ENCODE data around the gene FGF21. TPM values are rescaled to one million over a fixed set of nuclear protein-coding genes. Genes with fewer than 3 reads are reported as not detected.

The FGF21 gene
- total and polyA plus RNA-seq, 2 donors (not counting 1 experiment from before 2014, with no cell fraction given), result not detected

DNA sequence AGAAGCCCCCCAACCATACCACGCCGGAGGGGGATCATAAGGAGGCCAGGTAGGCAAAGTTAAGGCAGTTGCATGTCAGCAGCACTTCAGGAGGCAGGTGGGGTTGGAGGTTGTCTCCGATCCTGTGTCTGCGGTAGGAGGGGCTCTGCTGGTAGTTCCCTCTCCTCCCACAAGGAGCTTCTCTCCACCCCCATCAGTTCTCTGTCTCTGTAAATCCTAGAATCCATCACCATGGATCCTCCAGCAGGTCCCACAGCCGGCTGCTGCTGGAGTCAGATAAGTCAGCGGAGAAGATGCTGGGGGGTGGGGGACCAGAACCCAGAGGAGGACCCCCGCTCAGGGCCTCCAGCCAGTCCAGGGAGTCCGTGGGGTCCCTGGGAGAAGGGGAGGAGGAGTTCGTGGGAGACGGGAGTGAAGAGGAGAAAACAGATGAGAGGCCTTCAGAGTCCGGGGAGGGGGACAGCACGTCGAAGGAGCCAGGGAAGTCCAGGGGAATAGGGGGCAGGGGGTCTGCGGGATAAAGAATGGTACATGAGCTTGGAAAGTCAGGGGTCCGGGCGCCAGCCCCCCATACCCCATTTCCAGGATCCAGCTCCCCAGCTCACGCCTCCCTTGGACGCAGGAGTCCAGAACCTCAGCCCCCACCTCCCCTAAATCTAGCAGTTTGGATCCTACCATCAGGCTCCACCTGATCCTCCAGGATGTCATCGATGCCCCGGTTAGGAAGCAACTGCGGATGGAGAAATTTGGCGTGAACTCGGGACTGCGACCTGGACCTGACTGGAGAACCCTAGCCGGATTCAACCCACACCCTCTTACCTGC lies 42.1 kb upstream of the FGF21 start:
- Histone ChIP-seq H3K79me2 (ENCODE audit: control insufficient read depth, insufficient read depth, low read length) (no peaks in the 10 kb centered on the region), H3K36me3 (ENCODE audit: control insufficient read depth, insufficient read depth, low read length) (no peaks in the 10 kb centered on the region), H4K20me1 (ENCODE audit: control insufficient read depth, extremely low read depth, insufficient read depth, low read length) (no peaks in the 10 kb centered on the region), H3K4me2 (ENCODE audit: extremely low read depth, insufficient read depth, low read length) (peak overlapping the region; percentile 94), H3K9me3 (ENCODE audit: control insufficient read depth, insufficient read depth, low read depth, low read length) (no peaks in the 10 kb centered on the region), H2AFZ (ENCODE audit: low read length) (peak overlapping the region; percentile 78), H3K9ac (ENCODE audit: insufficient read depth, low read length) (peak overlapping the region; percentile 52), H3K4me1 (ENCODE audit: control insufficient read depth, extremely low read depth, insufficient read depth, low read length) (peaks cover 11% of the 10 kb centered on the region), H3K27ac (ENCODE audit: insufficient read depth, low read length) (no peak overlapping the region), H3K4me3 (replicated peaks in 1 of 4; ENCODE audit: control extremely low read depth in 1 of 4, insufficient read depth in 1 of 4, low read depth in 3 of 4, low read length in 4 of 4) (peak overlapping the region; percentile 69 to 87 (median 82)), H3K27me3 (ENCODE audit: control insufficient read depth, insufficient read depth, low read length) (no peaks in the 10 kb centered on the region)
- peak in 1 of 2 donors; percentile 27 for DNase-seq (ENCODE audit: low read depth in 2 of 2)
- TF ChIP-seq, protein P1, sequence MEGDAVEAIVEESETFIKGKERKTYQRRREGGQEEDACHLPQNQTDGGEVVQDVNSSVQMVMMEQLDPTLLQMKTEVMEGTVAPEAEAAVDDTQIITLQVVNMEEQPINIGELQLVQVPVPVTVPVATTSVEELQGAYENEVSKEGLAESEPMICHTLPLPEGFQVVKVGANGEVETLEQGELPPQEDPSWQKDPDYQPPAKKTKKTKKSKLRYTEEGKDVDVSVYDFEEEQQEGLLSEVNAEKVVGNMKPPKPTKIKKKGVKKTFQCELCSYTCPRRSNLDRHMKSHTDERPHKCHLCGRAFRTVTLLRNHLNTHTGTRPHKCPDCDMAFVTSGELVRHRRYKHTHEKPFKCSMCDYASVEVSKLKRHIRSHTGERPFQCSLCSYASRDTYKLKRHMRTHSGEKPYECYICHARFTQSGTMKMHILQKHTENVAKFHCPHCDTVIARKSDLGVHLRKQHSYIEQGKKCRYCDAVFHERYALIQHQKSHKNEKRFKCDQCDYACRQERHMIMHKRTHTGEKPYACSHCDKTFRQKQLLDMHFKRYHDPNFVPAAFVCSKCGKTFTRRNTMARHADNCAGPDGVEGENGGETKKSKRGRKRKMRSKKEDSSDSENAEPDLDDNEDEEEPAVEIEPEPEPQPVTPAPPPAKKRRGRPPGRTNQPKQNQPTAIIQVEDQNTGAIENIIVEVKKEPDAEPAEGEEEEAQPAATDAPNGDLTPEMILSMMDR (conservative IDR thresholded peaks at IDR 0.05 in 1 of 2, IDR thresholded peaks at IDR 0.05 in 1 of 2; ENCODE audit: low read depth in 1 of 2, low read length in 2 of 2), result peak; percentile 17 to 45
- no peak for TF ChIP-seq EZH2 (IDR thresholded peaks at IDR 0.05; ENCODE audit: low read length, missing control alignments)

DNA sequence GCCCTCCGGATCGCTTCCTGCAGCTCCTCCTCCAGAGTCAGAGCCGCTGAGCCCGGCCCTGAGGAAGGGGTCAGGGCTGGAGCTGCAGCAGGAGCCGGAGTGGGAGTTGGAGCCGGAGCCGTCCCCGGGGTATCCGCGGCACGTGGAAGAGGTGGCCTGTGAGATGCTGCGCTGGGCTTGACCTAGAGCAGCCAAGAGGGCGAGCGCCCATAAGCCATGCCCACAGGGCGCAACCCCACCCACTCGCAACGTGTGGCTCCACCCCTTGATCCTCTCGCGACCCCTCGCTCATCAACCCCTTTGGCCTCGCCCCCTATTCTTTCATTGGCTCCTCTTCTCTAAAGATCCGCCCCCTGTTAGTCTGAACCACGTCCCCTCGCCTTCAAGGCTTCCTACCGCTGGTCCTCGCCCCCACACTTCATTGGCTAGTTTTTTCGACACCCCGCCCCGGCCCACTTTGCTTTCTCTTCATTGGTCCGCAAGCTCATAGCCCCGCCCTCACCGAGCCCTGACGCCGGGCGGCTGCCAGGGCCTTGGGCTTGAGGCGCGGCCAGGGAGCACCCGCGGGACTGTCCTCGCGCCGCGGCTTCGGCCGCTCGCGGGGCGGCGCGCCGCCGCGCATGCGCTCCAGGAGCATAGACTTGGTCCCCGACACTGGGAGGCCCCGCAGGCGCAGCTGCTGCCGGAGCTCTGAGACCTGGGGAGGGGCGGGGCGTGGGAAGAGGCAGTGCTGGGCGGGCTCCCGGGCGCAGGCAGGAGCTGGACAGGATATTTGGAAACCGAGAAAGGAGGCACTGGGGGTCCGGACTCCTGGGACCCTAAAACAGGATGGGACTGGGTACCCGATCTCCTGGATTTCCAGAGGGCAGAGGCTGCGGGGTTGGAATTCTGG lies 41.2 kb upstream of the FGF21 start:
- H3K4me3 ChIP-seq (replicated peaks in 1 of 4; ENCODE audit: control extremely low read depth in 1 of 4, insufficient read depth in 1 of 4, low read depth in 3 of 4, low read length in 4 of 4), result peak overlapping the region; percentile 71 to 87 (median 82)
- TF ChIP-seq EZH2 (IDR thresholded peaks at IDR 0.05; ENCODE audit: low read length, missing control alignments), result no peak
- TF ChIP-seq, protein P1 (conservative IDR thresholded peaks at IDR 0.05 in 1 of 2, IDR thresholded peaks at IDR 0.05 in 1 of 2; ENCODE audit: low read depth in 1 of 2, low read length in 2 of 2), result no peak
- H3K36me3 ChIP-seq (ENCODE audit: control insufficient read depth, insufficient read depth, low read length), result no peaks in the 10 kb centered on the region

More for the DNA sequence above, 41.2 kb upstream of the FGF21 start:
- Histone ChIP-seq H3K79me2 (ENCODE audit: control insufficient read depth, insufficient read depth, low read length) (no peaks in the 10 kb centered on the region), H3K4me2 (ENCODE audit: extremely low read depth, insufficient read depth, low read length) (peak overlapping the region; percentile 94), H4K20me1 (ENCODE audit: control insufficient read depth, extremely low read depth, insufficient read depth, low read length) (no peaks in the 10 kb centered on the region), H2AFZ (ENCODE audit: low read length) (peak overlapping the region; percentile 78), H3K4me1 (ENCODE audit: control insufficient read depth, extremely low read depth, insufficient read depth, low read length) (peaks cover 11% of the 10 kb centered on the region), H3K27me3 (ENCODE audit: control insufficient read depth, insufficient read depth, low read length) (no peaks in the 10 kb centered on the region), H3K9ac (ENCODE audit: insufficient read depth, low read length) (peak overlapping the region; percentile 52), H3K9me3 (ENCODE audit: control insufficient read depth, insufficient read depth, low read depth, low read length) (no peaks in the 10 kb centered on the region), H3K27ac (ENCODE audit: insufficient read depth, low read length) (peak overlapping the region; percentile 67)
- peak; percentile 99 for DNase-seq (ENCODE audit: low read depth in 2 of 2)
